ENCODE results near the gene PSRC1.

DNA sequence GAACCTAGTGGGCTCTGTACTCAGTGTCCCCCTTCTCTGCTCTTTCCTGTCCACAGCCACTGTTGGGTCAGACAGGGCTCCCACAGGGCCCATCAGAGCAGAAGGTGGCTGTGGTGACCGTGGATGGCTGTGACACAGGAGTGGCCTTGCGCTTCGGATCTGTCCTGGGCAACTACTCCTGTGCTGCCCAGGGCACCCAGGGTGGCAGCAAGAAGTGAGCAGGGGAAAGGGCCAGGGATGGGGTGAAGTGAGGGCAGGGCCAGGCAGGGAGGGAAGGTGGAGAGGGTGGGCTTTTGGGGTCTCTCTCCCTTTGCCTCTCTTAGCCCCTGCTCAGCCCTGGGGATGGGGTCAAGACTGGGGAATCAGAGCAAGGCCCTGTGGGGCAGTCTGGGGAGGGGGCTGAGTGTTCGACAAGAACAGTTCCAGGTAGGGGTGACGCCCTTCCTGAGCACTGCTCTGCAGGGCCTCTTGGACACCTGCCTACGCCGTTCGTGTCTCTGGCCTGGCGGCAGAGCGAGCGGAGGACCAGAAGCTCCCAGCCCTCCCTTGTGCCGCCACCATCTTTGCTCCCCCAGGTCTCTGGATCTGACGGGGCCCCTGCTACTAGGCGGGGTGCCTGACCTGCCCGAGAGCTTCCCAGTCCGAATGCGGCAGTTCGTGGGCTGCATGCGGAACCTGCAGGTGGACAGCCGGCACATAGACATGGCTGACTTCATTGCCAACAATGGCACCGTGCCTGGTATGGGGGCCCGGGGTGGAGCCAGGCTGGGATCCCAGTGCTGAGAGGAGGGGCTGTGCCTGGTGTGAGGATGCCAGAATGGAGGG is 20.5 kb downstream of the PSRC1 start:
- TF ChIP-seq, protein P1, sequence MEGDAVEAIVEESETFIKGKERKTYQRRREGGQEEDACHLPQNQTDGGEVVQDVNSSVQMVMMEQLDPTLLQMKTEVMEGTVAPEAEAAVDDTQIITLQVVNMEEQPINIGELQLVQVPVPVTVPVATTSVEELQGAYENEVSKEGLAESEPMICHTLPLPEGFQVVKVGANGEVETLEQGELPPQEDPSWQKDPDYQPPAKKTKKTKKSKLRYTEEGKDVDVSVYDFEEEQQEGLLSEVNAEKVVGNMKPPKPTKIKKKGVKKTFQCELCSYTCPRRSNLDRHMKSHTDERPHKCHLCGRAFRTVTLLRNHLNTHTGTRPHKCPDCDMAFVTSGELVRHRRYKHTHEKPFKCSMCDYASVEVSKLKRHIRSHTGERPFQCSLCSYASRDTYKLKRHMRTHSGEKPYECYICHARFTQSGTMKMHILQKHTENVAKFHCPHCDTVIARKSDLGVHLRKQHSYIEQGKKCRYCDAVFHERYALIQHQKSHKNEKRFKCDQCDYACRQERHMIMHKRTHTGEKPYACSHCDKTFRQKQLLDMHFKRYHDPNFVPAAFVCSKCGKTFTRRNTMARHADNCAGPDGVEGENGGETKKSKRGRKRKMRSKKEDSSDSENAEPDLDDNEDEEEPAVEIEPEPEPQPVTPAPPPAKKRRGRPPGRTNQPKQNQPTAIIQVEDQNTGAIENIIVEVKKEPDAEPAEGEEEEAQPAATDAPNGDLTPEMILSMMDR (IDR thresholded peaks at IDR 0.05) = no peak
- TF ChIP-seq ZFX (IDR thresholded peaks at IDR 0.05; ENCODE audit: borderline replicate concordance) = no peak

Data from 22Rv1 (cell line).